H9 (cell line): ENCODE data around the gene ZNHIT6. TPM values are rescaled to one million over a fixed set of nuclear protein-coding genes. Genes with fewer than 3 reads are reported as not detected.

Experiments
- DNase-seq: peaks from one replicate; pipeline ENCODE4 v3.0.0-alpha.2; 2017
- H2AFZ ChIP-seq: one replicate; pipeline ENCODE4 v1.6.1; 2013; ENCODE audit warnings: mild to moderate bottlenecking, low read length, control low read depth, moderate library complexity
- H2AK5ac ChIP-seq: 2 replicates; pipeline ENCODE4 v1.6.1; 2013; ENCODE audit warnings: low read length, control low read depth, mixed read lengths; ENCODE audit not compliant: insufficient read length
- H2BK120ac ChIP-seq: one replicate; pipeline ENCODE4 v1.6.1; 2013; ENCODE audit warnings: low read depth, mild to moderate bottlenecking, low read length, control low read depth, inconsistent platforms; ENCODE audit not compliant: poor library complexity, severe bottlenecking
- H2BK12ac ChIP-seq: 2 replicates; pipeline ENCODE4 v1.6.1; 2013; ENCODE audit warnings: low read length, control low read depth, mixed read lengths, low read depth; ENCODE audit not compliant: insufficient read length
- H2BK15ac ChIP-seq: 2 replicates; pipeline ENCODE4 v1.6.1; 2013; ENCODE audit warnings: low read depth, low read length, control low read depth
- H2BK20ac ChIP-seq: one replicate; pipeline ENCODE4 v1.6.1; 2013; ENCODE audit warnings: low read depth, mild to moderate bottlenecking, low read length, control low read depth, inconsistent platforms; ENCODE audit not compliant: poor library complexity, severe bottlenecking
- H2BK5ac ChIP-seq: 2 replicates; pipeline ENCODE4 v1.6.1; 2013; ENCODE audit warnings: low read length, control low read depth, mixed read lengths; ENCODE audit not compliant: insufficient read length
- H3K14ac ChIP-seq: 2 replicates; pipeline ENCODE4 v1.6.1; 2013; ENCODE audit warnings: low read length, control low read depth; ENCODE audit not compliant: insufficient read depth
- H3K18ac ChIP-seq: 2 replicates; pipeline ENCODE4 v1.6.1; 2013; ENCODE audit warnings: low read depth, mild to moderate bottlenecking, mixed read lengths, low read length, control low read depth; ENCODE audit not compliant: insufficient read length
- H3K23ac ChIP-seq: 2 replicates; pipeline ENCODE4 v1.6.1; 2013; ENCODE audit warnings: low read length, control low read depth, mixed read lengths, low read depth; ENCODE audit not compliant: insufficient read length
- H3K23me2 ChIP-seq: 2 replicates; pipeline ENCODE4 v1.6.1; 2013; ENCODE audit warnings: low read depth, mild to moderate bottlenecking, mixed read lengths, low read length, control low read depth; ENCODE audit not compliant: insufficient read length, poor library complexity, severe bottlenecking
- H3K27ac ChIP-seq: 2 replicates; pipeline ENCODE4 v1.5.1; 2013; ENCODE audit warnings: low read length, control low read depth, mixed read lengths, low read depth; ENCODE audit not compliant: insufficient read length
- H3K27me3 ChIP-seq: 2 replicates; pipeline ENCODE4 v1.6.1; 2013; ENCODE audit warnings: low read length, control low read depth, inconsistent platforms; ENCODE audit not compliant: insufficient read depth
- H3K4ac ChIP-seq: 2 replicates; pipeline ENCODE4 v1.6.1; 2013; ENCODE audit warnings: low read depth, mild to moderate bottlenecking, control low read depth, inconsistent platforms, low read length, moderate library complexity
- H3K4me1 ChIP-seq: 2 replicates; pipeline ENCODE4 v1.6.1; 2013; ENCODE audit warnings: low read length, control low read depth, inconsistent platforms; ENCODE audit not compliant: insufficient read depth
- H3K4me2 ChIP-seq: 2 replicates; pipeline ENCODE4 v1.6.1; 2013; ENCODE audit warnings: low read length, control low read depth, mixed read lengths; ENCODE audit not compliant: insufficient read length, insufficient read depth
- H3K56ac ChIP-seq: 2 replicates; pipeline ENCODE4 v1.6.1; 2013; ENCODE audit warnings: low read depth, mild to moderate bottlenecking, mixed read lengths, low read length, control low read depth; ENCODE audit not compliant: insufficient read length
- H3K79me1 ChIP-seq: 2 replicates; pipeline ENCODE4 v1.6.1; 2013; ENCODE audit warnings: low read depth, mild to moderate bottlenecking, moderate library complexity, low read length, control low read depth, inconsistent platforms; ENCODE audit not compliant: insufficient read depth, poor library complexity, severe bottlenecking
- H3K79me2 ChIP-seq: 2 replicates; pipeline ENCODE4 v1.6.1; 2013; ENCODE audit warnings: low read length, control low read depth, inconsistent platforms; ENCODE audit not compliant: insufficient read depth
- H3K9ac ChIP-seq: 2 replicates; pipeline ENCODE4 v1.6.1; 2013; ENCODE audit warnings: low read length, control low read depth, mixed read lengths; ENCODE audit not compliant: insufficient read length; ENCODE audit errors: extremely low read depth
- H3K9me3 ChIP-seq: one replicate; pipeline ENCODE4 v1.6.1; 2013; ENCODE audit warnings: low read depth, low read length, inconsistent platforms; ENCODE audit not compliant: control insufficient read depth
- H3T11ph ChIP-seq: one replicate; pipeline ENCODE4 v1.6.1; 2013; ENCODE audit warnings: mild to moderate bottlenecking, low read length, control low read depth, inconsistent platforms
- H4K20me1 ChIP-seq: one replicate; pipeline ENCODE4 v1.6.1; 2013; ENCODE audit not compliant: control insufficient read depth, insufficient read length, insufficient read depth
- H4K5ac ChIP-seq: 2 replicates; pipeline ENCODE4 v1.6.1; 2013; ENCODE audit warnings: low read depth, mild to moderate bottlenecking, mixed read lengths, low read length, control low read depth; ENCODE audit not compliant: insufficient read length
- H4K8ac ChIP-seq: replicated peaks from 2 replicates; pipeline ENCODE4 v1.6.1; 2013; ENCODE audit warnings: low read length, control low read depth, mixed read lengths, low read depth; ENCODE audit not compliant: insufficient read length
- H4K91ac ChIP-seq: 2 replicates; pipeline ENCODE4 v1.6.1; 2013; ENCODE audit warnings: low read depth, mild to moderate bottlenecking, moderate library complexity, mixed read lengths, low read length, control low read depth; ENCODE audit not compliant: insufficient read length
- H3K27ac Mint-ChIP-seq, 3 experiments: 2 replicates in 2 of 3; 3 replicates in 1 of 3; pipeline ENCODE4 v1.8.0; 2020 to 2021; ENCODE audit warnings: mixed read lengths in 3 of 3, mild to moderate bottlenecking in 1 of 3, moderate library complexity in 1 of 3
- H3K27me3 Mint-ChIP-seq: 2 replicates; pipeline ENCODE4 v1.8.0; 2021; ENCODE audit warnings: low read depth, mild to moderate bottlenecking, moderate library complexity, mixed read lengths
- H3K36me3 Mint-ChIP-seq, 3 experiments: 2 replicates in 2 of 3; 3 replicates in 1 of 3; pipeline ENCODE4 v1.8.0; 2020 to 2021; ENCODE audit warnings: low read depth in 3 of 3, mixed read lengths in 3 of 3; ENCODE audit not compliant: insufficient read depth in 1 of 3
- H3K4me1 Mint-ChIP-seq, 2 experiments: 2 replicates each; pipeline ENCODE4 v1.8.0; 2020; ENCODE audit warnings: mixed read lengths in 2 of 2
- H3K4me3 Mint-ChIP-seq, 2 experiments: 2 replicates in 1 of 2; 3 replicates in 1 of 2; pipeline ENCODE4 v1.8.0; 2020 to 2021; ENCODE audit warnings: mild to moderate bottlenecking in 2 of 2, mixed read lengths in 2 of 2, moderate library complexity in 1 of 2
- H3K9me3 Mint-ChIP-seq, 2 experiments: 2 replicates in 1 of 2; 3 replicates in 1 of 2; pipeline ENCODE4 v1.8.0; 2020; ENCODE audit warnings: mild to moderate bottlenecking in 2 of 2, mixed read lengths in 2 of 2, moderate library complexity in 1 of 2
- WGBS: extraction: QIAGEN DNeasy Blood & Tissue Kit; methylation state at CpG from one replicate; pipeline ENCODE4 v1.1.7; 2013; ENCODE audit warnings: missing lambda C conversion rate, low lambda C conversion rate, mixed read lengths; ENCODE audit not compliant: insufficient read length; ENCODE audit errors: extremely low coverage; 5-methylcytosine and 5-hydroxymethylcytosine counted together
- total RNA-seq: library from RNA; stranded (reverse); gene quantifications from 2 replicates; pipeline ENCODE4 v1.2.1, GENCODE V29; 2021
- TF ChIP-seq, protein P1 (sequence below): fragments of 200-600 bp; sonication (generic); conservative IDR thresholded peaks from 3 replicates; pipeline ENCODE4 v1.8.0; 2021; ENCODE audit warnings: antibody characterized with exemption, mild to moderate bottlenecking

Gene ZNHIT6
- total RNA-seq, 1 experiment from 2014 or later: 21.5 TPM

GRCh38 chr1:85623061-85623471, 85.2 kb downstream of the ZNHIT6 start:
- H3K36me3 Mint-ChIP-seq: peaks cover 26 to 41% (median 38%) of the 10 kb centered on the region in 3 experiments
- H4K20me1 ChIP-seq: no peaks in the 10 kb centered on the region
- H3K4me1 ChIP-seq: no peaks in the 10 kb centered on the region
- H3K23me2 ChIP-seq: no peaks in the 10 kb centered on the region
- no peak overlapping the region for H2AK5ac ChIP-seq
- H3K56ac ChIP-seq: no peak overlapping the region
- no peak overlapping the region for H4K91ac ChIP-seq
- no peak overlapping the region for H3T11ph ChIP-seq
- no peak for DNase-seq
- no peak overlapping the region for H2AFZ ChIP-seq
- no peak overlapping the region for H2BK5ac ChIP-seq
- H3K27ac ChIP-seq: no peak overlapping the region
- H4K8ac ChIP-seq: no peak overlapping the region
- no peak overlapping the region for H3K4ac ChIP-seq
- H2BK20ac ChIP-seq: no peak overlapping the region
- no peak overlapping the region for H3K27ac Mint-ChIP-seq
- TF ChIP-seq, protein P1, sequence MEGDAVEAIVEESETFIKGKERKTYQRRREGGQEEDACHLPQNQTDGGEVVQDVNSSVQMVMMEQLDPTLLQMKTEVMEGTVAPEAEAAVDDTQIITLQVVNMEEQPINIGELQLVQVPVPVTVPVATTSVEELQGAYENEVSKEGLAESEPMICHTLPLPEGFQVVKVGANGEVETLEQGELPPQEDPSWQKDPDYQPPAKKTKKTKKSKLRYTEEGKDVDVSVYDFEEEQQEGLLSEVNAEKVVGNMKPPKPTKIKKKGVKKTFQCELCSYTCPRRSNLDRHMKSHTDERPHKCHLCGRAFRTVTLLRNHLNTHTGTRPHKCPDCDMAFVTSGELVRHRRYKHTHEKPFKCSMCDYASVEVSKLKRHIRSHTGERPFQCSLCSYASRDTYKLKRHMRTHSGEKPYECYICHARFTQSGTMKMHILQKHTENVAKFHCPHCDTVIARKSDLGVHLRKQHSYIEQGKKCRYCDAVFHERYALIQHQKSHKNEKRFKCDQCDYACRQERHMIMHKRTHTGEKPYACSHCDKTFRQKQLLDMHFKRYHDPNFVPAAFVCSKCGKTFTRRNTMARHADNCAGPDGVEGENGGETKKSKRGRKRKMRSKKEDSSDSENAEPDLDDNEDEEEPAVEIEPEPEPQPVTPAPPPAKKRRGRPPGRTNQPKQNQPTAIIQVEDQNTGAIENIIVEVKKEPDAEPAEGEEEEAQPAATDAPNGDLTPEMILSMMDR: no peak
- H3K4me1 Mint-ChIP-seq: no peaks in the 10 kb centered on the region
- WGBS: no CpG with 5 or more reads among the region's 1 CpG
- H3K79me2 ChIP-seq: no peaks in the 10 kb centered on the region
- H3K4me3 Mint-ChIP-seq: no peak overlapping the region
- H3K27me3 Mint-ChIP-seq: no peaks in the 10 kb centered on the region
- H2BK12ac ChIP-seq: no peak overlapping the region
- H3K9me3 ChIP-seq: peaks cover 23% of the 10 kb centered on the region
- no peak overlapping the region for H2BK15ac ChIP-seq
- no peak overlapping the region for H3K18ac ChIP-seq
- H3K9ac ChIP-seq: no peak overlapping the region
- no peak overlapping the region for H4K5ac ChIP-seq
- no peak overlapping the region for H3K23ac ChIP-seq
- no peaks in the 10 kb centered on the region for H3K27me3 ChIP-seq
- H3K79me1 ChIP-seq: no peaks in the 10 kb centered on the region
- no peak overlapping the region for H3K4me2 ChIP-seq
- H2BK120ac ChIP-seq: no peak overlapping the region
- peaks cover 26 to 28% of the 10 kb centered on the region in 2 experiments for H3K9me3 Mint-ChIP-seq
- H3K14ac ChIP-seq: no peak overlapping the region
